Heart right ventricle (tissue), 16 donors: Measurements from ENCODE around the gene MBD3L4. TPM values are rescaled to one million over a fixed set of nuclear protein-coding genes. Genes with fewer than 3 reads are reported as not detected.
A peak's percentile ranks its signal among the peaks of the same experiment; 100 is the strongest.

Experiments
- ATAC-seq, 8 donors: fragments of 200-7000 bp; cut with Tn5 transposase; one replicate each; pipeline ENCODE4 v1.9.1; 2020; ENCODE audit warnings: mild to moderate bottlenecking in 8 of 8, moderate library complexity in 8 of 8, moderate number of reproducible peaks in 1 of 8
- DNase-seq, 2 donors: peaks; one replicate each; pipeline ENCODE4 v3.0.0-alpha.2; 2020
- H3K27ac ChIP-seq, 10 donors: fragments of 200-600 bp; sonication (generic) in 2 of 10; one replicate each; pipeline versions ENCODE4 v1.5.0 to v1.8.0; 2020 to 2022; ENCODE audit warnings: mild to moderate bottlenecking in 3 of 10
- H3K27me3 ChIP-seq, 7 donors: fragments of 200-600 bp; one replicate each; pipeline ENCODE4 v1.8.0; 2021 to 2022; ENCODE audit warnings: mild to moderate bottlenecking in 2 of 7
- H3K36me3 ChIP-seq, 9 donors: fragments of 200-600 bp; sonication (generic) in 1 of 9; one replicate each; pipeline versions ENCODE4 v1.5.0 to v1.8.0; 2020 to 2022; ENCODE audit warnings: mild to moderate bottlenecking in 2 of 9
- H3K4me1 ChIP-seq, 9 donors: fragments of 200-600 bp; sonication (generic) in 1 of 9; one replicate each; pipeline versions ENCODE4 v1.5.0 to v1.8.0; 2020 to 2022; ENCODE audit warnings: mild to moderate bottlenecking in 4 of 9
- H3K4me3 ChIP-seq, 10 donors: fragments of 200-600 bp; sonication (generic) in 2 of 10; one replicate each; pipeline versions ENCODE4 v1.5.0 to v1.8.0; 2020 to 2022; ENCODE audit warnings: mild to moderate bottlenecking in 7 of 10, moderate library complexity in 2 of 10
- H3K9me3 ChIP-seq, 11 donors: fragments of 200-600 bp in 10 of 11; sonication (generic) in 2 of 11; one replicate each; pipeline versions ENCODE4 v1.5.0 to v1.8.0; 2013 to 2022; ENCODE audit warnings: mild to moderate bottlenecking in 2 of 11, control low read depth in 1 of 11, moderate library complexity in 1 of 11
- WGBS, 2 donors: extraction: QIAGEN DNeasy Blood & Tissue Kit; methylation state at CpG; one replicate each; pipeline ENCODE4 v1.1.7; 2013; ENCODE audit warnings: inconsistent platforms in 1 of 2; 5-methylcytosine and 5-hydroxymethylcytosine counted together
- intact Hi-C, 10 donors: fragments of 100-400 bp; cut with DNase I; formaldehyde crosslinking; loops; one replicate each; pipeline versions ENCODE4 v1.11.1 to v1.14.2; 2022
- polyA plus RNA-seq, 2 donors: library from polyadenylated mRNA; stranded (reverse); fragments of 200-250 nt; gene quantifications; one replicate each; pipeline ENCODE4 v1.2.3, GENCODE V29; 2013
- total RNA-seq, 10 donors: library from RNA; stranded (reverse); fragmentation: NEBNext Ultra II Directional in 3 of 10; extraction: Animal tissue kit (Norgen Biotek cat#: 25700) in 3 of 10; gene quantifications; one replicate each; pipeline versions ENCODE4 v1.2.1 to v1.2.4, GENCODE V29; 2021 to 2023
- TF ChIP-seq, protein P1 (sequence below), 9 donors: fragments of 200-600 bp; sonication (generic) in 2 of 9; IDR thresholded peaks; one replicate each; pipeline versions ENCODE4 v1.5.0 to v1.8.0; 2021 to 2022; ENCODE audit warnings: antibody characterized with exemption in 9 of 9, mild to moderate bottlenecking in 5 of 9, moderate library complexity in 1 of 9
- donor health status: Arrhythmogenic right ventricular cardiomyopathy.
- donor health status: ischemic (EF 13 %, LVEDD 7.1; RV severe dilation, severe dysfunction).
- donor health status: healthy with polysubstance abuse.
- donor health status: DM: no; HTN: yes; CAD: no.
- donor health status: DM: no; HTN: no; CAD: no.
- donor health status: ischemic (EF 25% LVEDD 6.9; RV normal size, moderate dysfunction).
- donor health status: ischemic (EF 25% LVEDD 5.7; RV mildly dilated, moderate dysfunction).
- donor health status: healthy.
- donor health status: DM: yes; HTN: yes; CAD: no.
- donor health status: Ischemic cardiomyopathy.
- donor health status: ischemic (EF 35%, LVEDD 5.7; RV mildly dilated, moderate dysfunction).
- donor health status: nonischemic (EF 11% LVEDD 7.7; RV severe dilation, severe dysfunction).
- donor health status: DM: yes; HTN: yes; CAD: no.
- donor health status: PGD.
- donor health status: ischemic (EF 29% LVEDD 5.4; RV normal size, mild dysfunction).
- donor health status: nonischemic (EF 23%, LVEDD 6.1; RV moderate dilation, normal function).

MBD3L4 gene
- total and polyA plus RNA-seq, 12 donors, result not detected

DNA sequence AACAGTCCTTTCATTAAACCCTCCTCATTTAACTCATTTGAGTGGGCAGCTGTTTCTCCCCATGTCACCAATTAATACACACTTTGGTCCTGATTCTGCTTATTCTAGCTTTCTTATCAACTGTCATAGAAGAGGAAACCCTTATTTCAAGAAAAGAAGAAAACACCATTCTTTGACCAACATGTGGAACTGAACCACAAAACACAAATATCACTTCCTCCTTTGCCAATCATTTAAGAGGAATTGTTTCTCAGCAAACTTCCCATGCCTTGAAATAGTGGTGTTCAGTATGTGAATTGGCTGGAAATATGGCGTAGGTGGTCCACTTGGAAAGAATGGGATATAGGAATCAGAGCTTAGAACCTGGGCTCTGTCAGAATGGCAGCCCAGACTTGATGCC lies 39.2 kb downstream of the MBD3L4 start:
- intact Hi-C loops, result no loop called here
- WGBS, 2 donors, result 57 to 66% methylated on average over 1 of the region's 1 CpG

DNA sequence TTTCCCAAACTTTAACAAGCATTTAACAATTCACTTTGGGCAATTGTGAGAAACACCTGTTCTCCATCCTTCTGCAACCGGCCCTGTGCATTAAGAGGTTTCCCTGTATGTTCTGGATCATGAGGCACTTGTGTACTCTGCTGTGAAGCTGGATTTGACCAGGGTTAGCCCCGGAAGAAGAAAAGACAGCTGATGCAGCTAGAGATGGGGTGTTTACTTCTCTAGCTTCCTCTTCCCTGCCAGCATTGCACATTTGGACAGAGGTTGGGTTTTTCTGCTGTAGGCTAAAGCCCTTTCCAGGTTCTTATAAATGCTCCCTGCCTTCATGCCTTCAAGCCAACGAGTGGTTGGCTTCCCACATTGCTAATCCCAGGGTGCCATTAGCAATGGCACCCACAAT lies 39.6 kb downstream of the MBD3L4 start:
- Histone ChIP-seq H3K4me3 (no peak overlapping the region), H3K27ac (peak overlapping the region in 1 of 10 donors; percentile 77), H3K4me1 (peaks cover 0 to 31% (median 0%) of the 10 kb centered on the region in 9 donors), H3K9me3 (no peaks in the 10 kb centered on the region), H3K27me3 (peaks cover 0 to 29% (median 8%) of the 10 kb centered on the region in 7 donors), H3K36me3 (no peaks in the 10 kb centered on the region)
- DNase-seq, result no peak
- WGBS, 2 donors, result 58 to 61% methylated on average over 3 of the region's 3 CpGs
- TF ChIP-seq, protein P1, sequence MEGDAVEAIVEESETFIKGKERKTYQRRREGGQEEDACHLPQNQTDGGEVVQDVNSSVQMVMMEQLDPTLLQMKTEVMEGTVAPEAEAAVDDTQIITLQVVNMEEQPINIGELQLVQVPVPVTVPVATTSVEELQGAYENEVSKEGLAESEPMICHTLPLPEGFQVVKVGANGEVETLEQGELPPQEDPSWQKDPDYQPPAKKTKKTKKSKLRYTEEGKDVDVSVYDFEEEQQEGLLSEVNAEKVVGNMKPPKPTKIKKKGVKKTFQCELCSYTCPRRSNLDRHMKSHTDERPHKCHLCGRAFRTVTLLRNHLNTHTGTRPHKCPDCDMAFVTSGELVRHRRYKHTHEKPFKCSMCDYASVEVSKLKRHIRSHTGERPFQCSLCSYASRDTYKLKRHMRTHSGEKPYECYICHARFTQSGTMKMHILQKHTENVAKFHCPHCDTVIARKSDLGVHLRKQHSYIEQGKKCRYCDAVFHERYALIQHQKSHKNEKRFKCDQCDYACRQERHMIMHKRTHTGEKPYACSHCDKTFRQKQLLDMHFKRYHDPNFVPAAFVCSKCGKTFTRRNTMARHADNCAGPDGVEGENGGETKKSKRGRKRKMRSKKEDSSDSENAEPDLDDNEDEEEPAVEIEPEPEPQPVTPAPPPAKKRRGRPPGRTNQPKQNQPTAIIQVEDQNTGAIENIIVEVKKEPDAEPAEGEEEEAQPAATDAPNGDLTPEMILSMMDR (IDR thresholded peaks at IDR 0.05), result no peak
- ATAC-seq, result peak in 2 of 8 donors; percentile 42 to 49
- intact Hi-C loops, result no loop called here

More for the DNA sequence above, 39.2 kb downstream of the MBD3L4 start:
- DNase-seq, result no peak
- TF ChIP-seq, protein P1 (IDR thresholded peaks at IDR 0.05), result no peak
- no peak for ATAC-seq
- H3K4me3 ChIP-seq, result no peak overlapping the region
- H3K27ac ChIP-seq, result peak overlapping the region in 1 of 10 donors; percentile 77
- H3K9me3 ChIP-seq, result no peaks in the 10 kb centered on the region
- H3K4me1 ChIP-seq, result peaks cover 0 to 31% (median 0%) of the 10 kb centered on the region in 9 donors
- H3K27me3 ChIP-seq, result peaks cover 0 to 29% (median 8%) of the 10 kb centered on the region in 7 donors
- no peaks in the 10 kb centered on the region for H3K36me3 ChIP-seq

DNA sequence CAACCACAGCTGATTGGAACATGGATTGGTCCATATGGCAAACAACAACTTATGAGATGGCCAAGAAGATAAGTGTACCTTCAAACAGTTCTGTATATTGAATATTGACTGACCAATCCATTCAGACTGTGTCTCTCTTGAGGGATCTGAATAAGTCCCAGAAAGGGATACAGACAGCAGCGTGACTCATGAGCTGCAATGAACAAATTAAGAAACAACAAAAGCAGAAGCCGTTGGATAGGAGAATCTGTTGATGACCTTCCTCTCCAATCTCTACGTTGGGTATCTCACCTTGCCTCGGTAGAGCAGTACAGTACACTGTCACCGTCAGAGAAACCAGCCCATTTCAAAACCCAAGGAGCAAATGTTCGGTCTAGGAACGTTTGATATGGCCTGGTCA lies 40.0 kb downstream of the MBD3L4 start:
- ATAC-seq, result no peak

DNA sequence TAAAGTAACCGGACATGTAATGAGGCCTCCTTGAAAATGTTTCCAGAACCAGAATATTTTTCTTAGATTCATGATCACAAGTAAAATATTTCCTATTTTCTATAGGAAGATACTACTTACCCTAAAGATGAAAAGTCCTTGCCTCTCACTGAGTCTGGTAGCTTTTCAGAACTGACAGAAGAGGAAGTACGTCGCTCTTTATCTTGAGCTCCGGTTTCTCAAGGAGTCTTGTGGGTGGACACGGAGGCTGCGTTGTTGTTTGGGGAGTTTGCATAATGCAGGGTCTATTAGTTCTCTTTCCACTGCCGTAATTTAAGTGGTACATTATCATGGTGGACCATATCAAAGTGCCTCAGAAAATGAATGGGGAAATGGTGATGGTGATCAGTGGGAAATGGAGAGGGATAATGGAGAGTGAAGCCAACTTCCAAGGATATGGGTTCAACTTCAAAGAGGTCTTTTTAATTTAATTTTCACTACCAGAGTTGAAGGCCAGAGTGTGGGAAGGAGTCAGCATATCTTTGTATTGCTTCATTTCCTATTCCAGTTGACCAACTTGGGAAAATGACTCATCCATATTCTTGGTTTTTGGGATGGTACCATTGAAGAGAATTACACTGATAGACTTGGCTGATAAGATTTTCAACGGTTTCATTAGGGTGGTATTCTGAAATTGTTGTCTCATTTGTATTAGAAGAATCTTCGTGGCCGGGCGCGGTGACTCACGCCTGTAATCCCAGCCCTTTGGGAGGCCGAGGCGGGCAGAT lies 42.1 kb downstream of the MBD3L4 start:
- WGBS, 2 donors, result 80 to 86% methylated on average over 15 of the region's 15 CpGs
- intact Hi-C loops, result no loop called here
- H3K4me3 ChIP-seq, result peak overlapping the region in 1 of 10 donors; percentile 30
- peaks cover 0 to 25% (median 8%) of the 10 kb centered on the region in 7 donors for H3K27me3 ChIP-seq
- no peaks in the 10 kb centered on the region for H3K9me3 ChIP-seq
- TF ChIP-seq, protein P1 (IDR thresholded peaks at IDR 0.05), result no peak
- DNase-seq, result no peak
- H3K36me3 ChIP-seq, result no peaks in the 10 kb centered on the region
- H3K4me1 ChIP-seq, result peaks cover 0 to 31% (median 0%) of the 10 kb centered on the region in 9 donors
- H3K27ac ChIP-seq, result peak overlapping the region in 1 of 10 donors; percentile 62
- no peak for ATAC-seq

More for the DNA sequence above, 40.0 kb downstream of the MBD3L4 start:
- H3K36me3 ChIP-seq, result no peaks in the 10 kb centered on the region
- TF ChIP-seq, protein P1 (IDR thresholded peaks at IDR 0.05), result no peak
- peaks cover 0 to 29% (median 8%) of the 10 kb centered on the region in 7 donors for H3K27me3 ChIP-seq
- peak overlapping the region in 1 of 10 donors; percentile 77 for H3K27ac ChIP-seq
- peaks cover 0 to 31% (median 0%) of the 10 kb centered on the region in 9 donors for H3K4me1 ChIP-seq
- WGBS, 2 donors, result 66 to 67% methylated on average over 7 of the region's 7 CpGs
- no peak for DNase-seq
- H3K4me3 ChIP-seq, result no peak overlapping the region
- no peaks in the 10 kb centered on the region for H3K9me3 ChIP-seq
- intact Hi-C loops, result no loop called here
